NCI-H345 (cell line): ENCODE measurements around the gene DHX57.
"Not testable (repeated sequence)": the region's sequence is repeated elsewhere in the genome, so short reads cannot be mapped to it uniquely, and the experiment has no call there.

Experiments used
- DNase-seq: peaks from one replicate; lab custom pipeline; 2025; lab: John Stamatoyannopoulos, UW

DHX57 gene

GRCh38 chr2:38797953-38798352 is 77.8 kb downstream of the DHX57 start:
- DNase-seq = no peak

- DNase-seq = no peak
These were observed 78.5 kb downstream of the DHX57 start for GRCh38 chr2:38797250-38797676.

GRCh38 chr2:38795016-38795415 is 80.7 kb downstream of the DHX57 start:
- DNase-seq = not testable (repeated sequence)

GRCh38 chr2:38794235-38794946 is 81.3 kb downstream of the DHX57 start:
- DNase-seq = no peak

GRCh38 chr2:38793511-38793910 is 82.2 kb downstream of the DHX57 start:
- no peak for DNase-seq

GRCh38 chr2:38792751-38793150 is 83.0 kb downstream of the DHX57 start:
- DNase-seq = no peak

GRCh38 chr2:38792321-38792720 is 83.4 kb downstream of the DHX57 start:
- not testable (repeated sequence) for DNase-seq

GRCh38 chr2:38791744-38792143 is 84.0 kb downstream of the DHX57 start:
- no peak for DNase-seq

GRCh38 chr2:38789691-38790090 is 86.0 kb downstream of the DHX57 start:
- no peak for DNase-seq

- DNase-seq = no peak
These were observed 87.4 kb downstream of the DHX57 start for GRCh38 chr2:38788306-38788705.

- no peak for DNase-seq
These were observed 92.1 kb downstream of the DHX57 start for GRCh38 chr2:38783586-38783985.

GRCh38 chr2:38778687-38779082 is 97.0 kb downstream of the DHX57 start:
- DNase-seq = no peak

- no peak for DNase-seq
These were observed 99.2 kb downstream of the DHX57 start for GRCh38 chr2:38776531-38776930.

- no peak for DNase-seq
These were observed 99.9 kb downstream of the DHX57 start for GRCh38 chr2:38775921-38776225.

- DNase-seq = no peak
These were observed 100.4 kb downstream of the DHX57 start for GRCh38 chr2:38775097-38775920.

GRCh38 chr2:38771632-38772031 is 104.1 kb downstream of the DHX57 start:
- DNase-seq = no peak

- DNase-seq = no peak
These were observed 110.2 kb downstream of the DHX57 start for GRCh38 chr2:38765551-38765950.

- DNase-seq = no peak
These were observed 110.6 kb downstream of the DHX57 start for GRCh38 chr2:38765149-38765548.

- DNase-seq = no peak
These were observed 112.0 kb downstream of the DHX57 start for GRCh38 chr2:38763728-38764127.

GRCh38 chr2:38763228-38763627 is 112.5 kb downstream of the DHX57 start:
- no peak for DNase-seq

- not testable (repeated sequence) for DNase-seq
These were observed 119.8 kb downstream of the DHX57 start for GRCh38 chr2:38755891-38756290.

- no peak for DNase-seq
These were observed 121.2 kb downstream of the DHX57 start for GRCh38 chr2:38754506-38754905.

- no peak for DNase-seq
These were observed 121.7 kb downstream of the DHX57 start for GRCh38 chr2:38754049-38754448.
